GM12872 (cell line): Measurements from ENCODE around the gene TBC1D22A.

Experiments used
- CTCF ChIP-seq: IDR thresholded peaks from 3 replicates; pipeline ENCODE4 v1.5.1; 2011; ENCODE audit warnings: low read depth, mild to moderate bottlenecking, low read length, moderate library complexity; ENCODE audit not compliant: insufficient read depth

TBC1D22A gene

GRCh38 chr22:46835288-46835687, 72.8 kb downstream of the TBC1D22A start:
- TF ChIP-seq CTCF, result no peak

GRCh38 chr22:46835693-46836092, 73.2 kb downstream of the TBC1D22A start:
- TF ChIP-seq CTCF, result no peak

- no peak for TF ChIP-seq CTCF
Observed at GRCh38 chr22:46841522-46841921, 79.1 kb downstream of the TBC1D22A start.

- no peak for TF ChIP-seq CTCF
Observed at GRCh38 chr22:46842606-46843005, 80.2 kb downstream of the TBC1D22A start.

- no peak for TF ChIP-seq CTCF
Observed at GRCh38 chr22:46843821-46844255, 81.4 kb downstream of the TBC1D22A start.

GRCh38 chr22:46844606-46845210, 82.3 kb downstream of the TBC1D22A start:
- TF ChIP-seq CTCF, result no peak

- no peak for TF ChIP-seq CTCF
Observed at GRCh38 chr22:46845296-46846149, 83.1 kb downstream of the TBC1D22A start.
